Measurements from ENCODE around the gene C14orf119. TPM values are rescaled to one million over a fixed set of nuclear protein-coding genes. Genes with fewer than 3 reads are reported as not detected.

The C14orf119 gene
- total RNA-seq, 2 donors from 2014 or later = 18.0 to 18.4 TPM

DNA sequence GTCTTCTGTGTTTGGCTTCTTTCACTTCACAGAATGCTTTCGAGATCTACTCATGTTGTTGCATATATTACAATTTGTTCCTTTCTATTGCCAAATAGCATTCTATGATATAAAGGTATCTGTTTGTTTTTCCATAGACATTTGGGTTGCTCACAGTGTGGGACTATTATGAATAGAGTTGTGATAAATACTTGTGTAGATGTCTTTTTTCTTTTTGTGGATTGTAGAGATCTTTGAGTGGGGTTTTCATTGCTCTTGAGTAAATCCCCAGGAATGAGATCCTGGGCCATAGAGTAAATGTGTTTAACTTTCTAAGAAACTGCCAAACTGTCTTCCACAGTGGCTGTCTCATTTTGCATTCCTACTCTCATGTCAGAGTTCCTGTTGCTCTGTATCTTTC, 48.6 kb downstream of the C14orf119 start:
- DNase-seq (ENCODE audit: low spot score) (no peak), ATAC-seq (ENCODE audit: insufficient number of reproducible peaks, low FRiP score, low read depth) (no peak)
- peaks cover 19 to 44% of the 10 kb centered on the region in 2 donors for H3K4me1 ChIP-seq (ENCODE audit: control insufficient read depth in 1 of 2, low read depth in 2 of 2)
- H3K27ac ChIP-seq = peak overlapping the region in 1 of 2 donors; percentile 76
- H3K36me3 ChIP-seq = peaks cover 13% of the 10 kb centered on the region
- no peak overlapping the region for H3K4me3 ChIP-seq
- no peaks in the 10 kb centered on the region for H3K9me3 ChIP-seq
- H3K27me3 ChIP-seq (replicated peaks; ENCODE audit: insufficient read depth) = no peaks in the 10 kb centered on the region
- TF ChIP-seq, protein P1, sequence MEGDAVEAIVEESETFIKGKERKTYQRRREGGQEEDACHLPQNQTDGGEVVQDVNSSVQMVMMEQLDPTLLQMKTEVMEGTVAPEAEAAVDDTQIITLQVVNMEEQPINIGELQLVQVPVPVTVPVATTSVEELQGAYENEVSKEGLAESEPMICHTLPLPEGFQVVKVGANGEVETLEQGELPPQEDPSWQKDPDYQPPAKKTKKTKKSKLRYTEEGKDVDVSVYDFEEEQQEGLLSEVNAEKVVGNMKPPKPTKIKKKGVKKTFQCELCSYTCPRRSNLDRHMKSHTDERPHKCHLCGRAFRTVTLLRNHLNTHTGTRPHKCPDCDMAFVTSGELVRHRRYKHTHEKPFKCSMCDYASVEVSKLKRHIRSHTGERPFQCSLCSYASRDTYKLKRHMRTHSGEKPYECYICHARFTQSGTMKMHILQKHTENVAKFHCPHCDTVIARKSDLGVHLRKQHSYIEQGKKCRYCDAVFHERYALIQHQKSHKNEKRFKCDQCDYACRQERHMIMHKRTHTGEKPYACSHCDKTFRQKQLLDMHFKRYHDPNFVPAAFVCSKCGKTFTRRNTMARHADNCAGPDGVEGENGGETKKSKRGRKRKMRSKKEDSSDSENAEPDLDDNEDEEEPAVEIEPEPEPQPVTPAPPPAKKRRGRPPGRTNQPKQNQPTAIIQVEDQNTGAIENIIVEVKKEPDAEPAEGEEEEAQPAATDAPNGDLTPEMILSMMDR (IDR thresholded peaks at IDR 0.05) = no peak

DNA sequence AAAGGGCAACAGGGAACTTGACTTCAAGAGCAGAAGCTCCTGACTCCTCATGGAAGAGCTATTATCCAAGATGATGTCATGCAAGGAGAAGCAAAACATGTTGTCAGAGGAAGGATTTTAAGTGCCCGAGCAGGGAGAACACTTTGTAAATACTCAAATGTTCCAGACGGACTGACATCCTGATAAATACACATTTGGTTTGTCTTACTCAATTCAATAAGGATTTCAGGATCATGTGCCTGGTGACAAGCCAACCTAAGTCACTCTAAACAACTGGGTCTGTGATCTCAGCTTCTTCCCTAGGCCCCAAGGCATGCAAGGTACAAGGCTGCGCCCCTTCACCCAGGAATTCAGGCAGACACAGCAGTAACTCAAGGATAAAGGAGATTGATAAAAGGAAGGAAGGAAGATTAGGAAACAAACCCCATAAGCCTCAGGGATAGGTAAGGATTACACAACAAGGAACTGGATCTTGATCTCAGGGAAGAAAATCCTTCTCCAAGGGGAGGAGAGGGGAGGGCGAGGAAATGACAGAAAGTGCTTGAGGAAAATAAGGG, 50.6 kb downstream of the C14orf119 start:
- DNase-seq (ENCODE audit: low spot score) (no peak), ATAC-seq (ENCODE audit: insufficient number of reproducible peaks, low FRiP score, low read depth) (no peak)
- H3K9me3 ChIP-seq = no peaks in the 10 kb centered on the region
- peak overlapping the region; percentile 19 to 39 for H3K27ac ChIP-seq
- TF ChIP-seq, protein P1 (IDR thresholded peaks at IDR 0.05) = no peak
- peaks cover 19 to 44% of the 10 kb centered on the region in 2 donors for H3K4me1 ChIP-seq (ENCODE audit: control insufficient read depth in 1 of 2, low read depth in 2 of 2)
- H3K36me3 ChIP-seq = no peaks in the 10 kb centered on the region
- H3K4me3 ChIP-seq = no peak overlapping the region
- no peaks in the 10 kb centered on the region for H3K27me3 ChIP-seq (replicated peaks; ENCODE audit: insufficient read depth)

DNA sequence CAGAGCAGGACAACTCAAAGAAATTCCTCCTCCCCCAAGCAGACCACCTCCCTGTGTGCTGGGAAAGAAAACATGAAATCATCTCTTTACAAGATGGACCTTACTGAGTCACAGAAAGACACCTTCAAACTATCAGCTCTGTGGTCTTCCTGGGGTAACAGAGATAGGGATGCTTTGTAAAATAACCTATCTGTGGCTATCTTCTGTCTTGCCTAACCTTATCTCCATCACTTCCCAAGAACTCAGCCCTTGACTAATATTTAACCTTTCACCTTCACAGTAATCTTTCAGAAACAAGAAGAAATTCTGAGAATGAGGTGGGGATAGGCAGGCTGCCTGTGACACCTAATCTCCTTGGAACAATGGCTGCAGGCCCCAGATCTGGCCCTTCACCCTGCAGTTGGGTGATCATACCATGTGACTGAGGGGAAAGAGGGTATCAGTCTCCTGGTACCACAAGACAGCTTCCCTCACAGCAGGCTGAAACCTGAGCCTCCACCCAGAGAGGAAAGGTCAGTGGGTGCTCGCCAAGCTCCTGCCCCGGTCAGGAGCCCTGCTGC, 51.1 kb downstream of the C14orf119 start:
- peak overlapping the region in 1 of 2 donors; percentile 39 for H3K27ac ChIP-seq
- H3K9me3 ChIP-seq = no peaks in the 10 kb centered on the region
- no peak for ATAC-seq (ENCODE audit: insufficient number of reproducible peaks, low FRiP score, low read depth)
- TF ChIP-seq, protein P1 (IDR thresholded peaks at IDR 0.05) = no peak
- H3K36me3 ChIP-seq = no peaks in the 10 kb centered on the region
- no peak for DNase-seq (ENCODE audit: low spot score)
- no peak overlapping the region for H3K4me3 ChIP-seq
- H3K4me1 ChIP-seq (ENCODE audit: control insufficient read depth in 1 of 2, low read depth in 2 of 2) = peaks cover 19 to 45% of the 10 kb centered on the region in 2 donors
- H3K27me3 ChIP-seq (replicated peaks; ENCODE audit: insufficient read depth) = no peaks in the 10 kb centered on the region

DNA sequence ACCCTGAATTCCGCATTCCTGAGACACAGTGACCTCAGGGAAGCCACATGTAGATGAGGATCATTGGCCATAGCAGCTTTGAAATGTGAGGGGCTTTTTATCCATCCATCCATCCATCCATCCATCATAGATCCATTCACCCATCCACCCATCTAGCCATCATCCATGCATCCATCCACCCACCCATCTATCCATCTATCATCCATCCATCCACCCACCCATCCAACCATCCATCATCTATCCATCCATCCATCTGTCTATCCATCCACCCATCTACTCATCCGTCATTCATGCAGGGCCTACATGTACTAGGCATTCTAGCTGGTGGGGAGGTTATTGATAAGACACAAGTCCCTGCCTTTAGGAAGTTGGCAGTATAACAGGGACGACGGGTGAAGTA, 51.7 kb downstream of the C14orf119 start:
- no peaks in the 10 kb centered on the region for H3K36me3 ChIP-seq
- DNase-seq (ENCODE audit: low spot score) (no peak), ATAC-seq (ENCODE audit: insufficient number of reproducible peaks, low FRiP score, low read depth) (no peak)
- TF ChIP-seq, protein P1 (IDR thresholded peaks at IDR 0.05) = no peak
- peak overlapping the region in 1 of 2 donors; percentile 30 for H3K27ac ChIP-seq
- H3K27me3 ChIP-seq (replicated peaks; ENCODE audit: insufficient read depth) = no peaks in the 10 kb centered on the region
- no peak overlapping the region for H3K4me3 ChIP-seq
- H3K9me3 ChIP-seq = no peaks in the 10 kb centered on the region
- H3K4me1 ChIP-seq (ENCODE audit: control insufficient read depth in 1 of 2, low read depth in 2 of 2) = peaks cover 21 to 45% of the 10 kb centered on the region in 2 donors

DNA sequence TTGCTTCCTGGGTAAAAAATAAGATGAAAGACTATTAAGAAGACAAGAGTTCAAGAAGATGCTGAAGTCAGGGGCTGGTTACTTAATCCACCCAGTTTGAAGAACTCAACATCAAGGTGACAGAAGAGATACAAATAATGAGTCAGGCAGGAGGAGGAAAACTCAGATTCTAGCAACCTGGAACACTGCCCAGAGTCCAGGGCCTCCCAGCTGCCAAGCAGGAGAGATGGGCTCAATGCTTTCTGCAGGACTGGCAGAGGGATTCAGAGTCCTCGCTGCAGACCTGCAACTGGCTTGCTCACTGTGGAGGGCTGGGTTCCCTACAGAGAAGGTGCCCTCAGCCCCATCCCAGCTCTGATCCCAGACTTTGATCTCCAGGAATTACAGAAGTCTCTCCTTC, 52.4 kb downstream of the C14orf119 start:
- no peaks in the 10 kb centered on the region for H3K27me3 ChIP-seq (replicated peaks; ENCODE audit: insufficient read depth)
- no peaks in the 10 kb centered on the region for H3K36me3 ChIP-seq
- H3K4me1 ChIP-seq (ENCODE audit: control insufficient read depth in 1 of 2, low read depth in 2 of 2) = peaks cover 22 to 45% of the 10 kb centered on the region in 2 donors
- TF ChIP-seq, protein P1 (IDR thresholded peaks at IDR 0.05) = no peak
- H3K27ac ChIP-seq = peak overlapping the region in 1 of 2 donors; percentile 30
- no peak for ATAC-seq (ENCODE audit: insufficient number of reproducible peaks, low FRiP score, low read depth)
- H3K9me3 ChIP-seq = no peaks in the 10 kb centered on the region
- H3K4me3 ChIP-seq = no peak overlapping the region
- no peak for DNase-seq (ENCODE audit: low spot score)
